Esophagus (tissue), 2 donors: ENCODE results near the gene HEBP2. TPM values are rescaled to one million over a fixed set of nuclear protein-coding genes. Genes with fewer than 3 reads are reported as not detected.

ENCODE experiments used
- H3K27ac ChIP-seq, 2 donors: one replicate each; pipeline ENCODE4 v1.5.1; 2013; ENCODE audit warnings: low read depth in 2 of 2, mild to moderate bottlenecking in 2 of 2, inconsistent platforms in 1 of 2, low read length in 1 of 2, moderate library complexity in 1 of 2
- H3K27me3 ChIP-seq, 2 donors: one replicate each; pipeline ENCODE4 v1.6.1; 2013; ENCODE audit warnings: low read length in 2 of 2, control low read depth in 1 of 2, mild to moderate bottlenecking in 1 of 2; ENCODE audit not compliant: insufficient read depth in 2 of 2, control insufficient read depth in 1 of 2
- H3K36me3 ChIP-seq, 2 donors: one replicate each; pipeline ENCODE4 v1.6.1; 2013; ENCODE audit warnings: low read length in 1 of 2; ENCODE audit not compliant: control insufficient read depth in 2 of 2, insufficient read depth in 2 of 2
- H3K4me1 ChIP-seq, 2 donors: one replicate each; pipeline ENCODE4 v1.6.1; 2013; ENCODE audit warnings: low read length in 1 of 2; ENCODE audit not compliant: control insufficient read depth in 2 of 2, insufficient read depth in 2 of 2
- H3K4me3 ChIP-seq, 2 donors: one replicate each; pipeline ENCODE4 v1.5.1; 2013; ENCODE audit warnings: low read length in 2 of 2, mild to moderate bottlenecking in 2 of 2, low read depth in 1 of 2, moderate library complexity in 1 of 2
- H3K9me3 ChIP-seq, 2 donors: one replicate each; pipeline ENCODE4 v1.6.1; 2013; ENCODE audit warnings: mild to moderate bottlenecking in 2 of 2, low read depth in 1 of 2, low read length in 1 of 2, moderate library complexity in 1 of 2; ENCODE audit not compliant: control insufficient read depth in 2 of 2, insufficient read depth in 1 of 2
- WGBS, 2 donors: extraction: QIAGEN DNeasy Blood & Tissue Kit; methylation state at CpG; one replicate each; pipeline ENCODE4 v1.1.7; 2013; 5-methylcytosine and 5-hydroxymethylcytosine counted together
- polyA plus RNA-seq, 2 donors: library from polyadenylated mRNA; stranded (reverse); fragments of 200-250 nt; gene quantifications; one replicate each; pipeline ENCODE4 v1.2.3, GENCODE V29; 2013
- donor health status: healthy with polysubstance abuse.
- donor health status: Bipolar disorder and iron deficiency.

The HEBP2 gene
- polyA plus RNA-seq, 2 donors, result 66.4 to 70.5 TPM

DNA sequence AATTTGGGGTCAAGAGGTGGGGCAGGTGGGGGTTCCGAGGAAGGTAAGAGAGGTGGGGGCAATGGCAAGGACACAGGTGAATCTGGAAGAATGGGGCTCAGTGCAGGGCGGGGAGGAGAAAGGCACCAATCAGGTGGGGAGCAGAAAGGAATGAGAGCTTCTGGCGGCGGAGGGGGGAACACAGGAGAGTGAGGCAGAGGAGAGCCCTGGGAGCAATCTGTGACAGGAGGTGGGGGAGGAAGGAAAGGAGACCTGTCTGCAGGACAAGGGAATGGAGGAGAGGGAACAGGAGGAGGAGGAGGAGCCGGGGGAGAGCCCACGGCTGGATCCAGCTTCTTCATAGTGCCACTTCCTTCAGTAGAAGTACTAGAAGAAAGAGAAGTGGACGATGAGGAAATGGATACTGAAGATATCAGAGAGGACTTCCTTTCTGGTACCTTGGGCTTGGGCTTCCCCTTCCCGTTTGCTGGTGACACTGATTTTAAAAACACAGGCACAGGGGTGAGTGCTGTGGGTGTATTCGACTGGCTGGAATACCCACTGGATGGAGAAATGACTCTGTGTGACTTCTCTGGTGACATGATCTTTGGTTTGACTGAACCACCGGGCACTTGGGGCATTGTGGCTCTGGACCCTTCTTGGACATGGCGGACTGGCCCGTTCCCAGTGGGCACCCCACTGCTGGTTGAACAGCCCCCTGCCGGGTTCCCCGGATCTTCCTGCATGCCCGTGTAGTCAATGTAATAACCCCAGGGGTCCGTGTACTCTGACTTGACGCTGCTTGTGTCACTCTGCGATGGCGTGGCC lies 27.4 kb downstream of the HEBP2 start:
- H3K9me3 ChIP-seq, result no peaks in the 10 kb centered on the region
- no peak overlapping the region for H3K4me3 ChIP-seq
- WGBS, 2 donors, result 84 to 87% methylated on average over 19 of the region's 19 CpGs
- peaks cover 10% of the 10 kb centered on the region in 2 donors for H3K36me3 ChIP-seq
- no peaks in the 10 kb centered on the region for H3K27me3 ChIP-seq
- no peak overlapping the region for H3K27ac ChIP-seq
- no peaks in the 10 kb centered on the region for H3K4me1 ChIP-seq

DNA sequence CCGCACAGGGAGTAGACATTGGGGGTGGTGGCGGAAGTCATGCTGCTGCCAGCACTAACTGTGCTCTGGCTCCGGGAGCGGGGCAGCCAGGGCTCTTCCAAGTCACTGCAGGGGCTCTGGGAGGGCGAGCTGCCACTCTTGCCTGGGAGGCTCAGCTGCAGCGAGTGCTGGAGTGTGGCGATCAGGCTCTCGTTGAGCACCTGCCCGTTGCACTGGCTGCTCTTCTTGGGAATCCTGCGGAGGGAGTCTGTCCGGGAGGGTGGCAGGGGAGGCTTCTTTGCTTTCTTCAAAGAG lies 28.0 kb downstream of the HEBP2 start:
- Histone ChIP-seq H3K4me1 (no peaks in the 10 kb centered on the region), H3K4me3 (no peak overlapping the region), H3K9me3 (no peaks in the 10 kb centered on the region), H3K36me3 (peaks cover 8 to 10% of the 10 kb centered on the region in 2 donors), H3K27ac (no peak overlapping the region), H3K27me3 (no peaks in the 10 kb centered on the region)
- WGBS, 2 donors, result 94 to 95% methylated on average over 11 of the region's 11 CpGs

DNA sequence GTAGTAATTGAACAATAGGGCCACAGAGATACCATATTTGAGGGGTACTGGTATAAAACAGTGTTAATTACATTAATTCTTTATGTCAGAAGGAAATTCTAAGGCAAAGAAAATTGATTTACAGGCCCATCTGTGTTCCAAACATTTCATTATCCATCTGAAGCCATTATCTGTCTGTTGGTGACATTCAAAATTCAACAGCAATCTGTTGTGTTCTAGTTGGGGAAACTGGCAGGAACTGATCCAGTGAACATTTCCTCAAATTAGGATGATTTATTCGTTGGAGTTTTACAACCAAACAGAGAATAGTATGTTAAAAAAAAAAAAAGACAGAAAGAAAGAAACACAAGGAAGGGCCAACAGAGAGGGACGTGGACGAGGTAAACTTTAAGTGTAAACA lies 30.1 kb downstream of the HEBP2 start:
- 75 to 81% methylated on average over 3 of the region's 3 CpGs for WGBS, 2 donors
- H3K4me1 ChIP-seq, result no peaks in the 10 kb centered on the region
- no peaks in the 10 kb centered on the region for H3K27me3 ChIP-seq
- H3K27ac ChIP-seq, result no peak overlapping the region
- no peaks in the 10 kb centered on the region for H3K9me3 ChIP-seq
- H3K4me3 ChIP-seq, result no peak overlapping the region
- H3K36me3 ChIP-seq, result peaks cover 8 to 10% of the 10 kb centered on the region in 2 donors

DNA sequence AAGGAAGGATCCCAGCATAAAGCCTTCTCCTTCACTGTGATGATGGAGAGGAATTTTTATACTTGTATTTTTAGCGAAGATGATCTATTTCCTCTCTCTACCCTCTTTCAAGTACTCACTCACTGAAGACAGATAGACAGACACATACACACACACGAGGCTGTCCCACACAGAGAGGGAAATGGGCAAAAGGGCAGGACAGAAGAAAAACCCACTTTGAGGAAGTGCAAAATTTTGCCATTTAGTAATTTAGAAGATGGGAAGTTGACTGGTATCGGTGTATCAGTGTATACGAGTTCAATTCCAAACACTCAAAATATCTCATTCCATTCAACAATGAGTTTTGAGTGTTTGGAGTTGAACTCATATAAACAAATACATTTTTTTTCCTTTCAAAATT lies 30.9 kb downstream of the HEBP2 start:
- 79 to 82% methylated on average over 4 of the region's 4 CpGs for WGBS, 2 donors

DNA sequence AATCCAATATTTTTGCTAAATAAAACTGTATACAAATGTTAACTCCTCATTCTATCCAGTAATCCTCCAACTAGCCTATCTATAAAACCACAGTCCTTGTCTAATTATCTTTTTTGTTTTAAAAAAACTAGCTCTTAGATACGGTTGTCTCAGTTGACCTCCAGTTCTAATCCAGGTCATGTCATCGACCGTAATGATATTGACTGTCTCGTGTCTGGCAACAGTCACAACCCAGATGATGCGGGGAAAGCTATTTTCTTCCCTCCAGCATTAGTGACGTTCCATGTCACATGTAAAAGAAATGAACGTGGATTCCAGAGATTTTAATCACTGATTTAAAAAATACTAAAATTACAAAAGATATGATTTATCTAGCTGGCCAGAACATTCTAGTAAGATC lies 35.5 kb downstream of the HEBP2 start:
- 86 to 91% methylated on average over 7 of the region's 7 CpGs for WGBS, 2 donors
- Histone ChIP-seq H3K27ac (no peak overlapping the region), H3K4me3 (no peak overlapping the region), H3K27me3 (no peaks in the 10 kb centered on the region), H3K4me1 (no peaks in the 10 kb centered on the region), H3K36me3 (peaks cover 2 to 3% of the 10 kb centered on the region in 2 donors), H3K9me3 (no peaks in the 10 kb centered on the region)

More for the DNA sequence above, 30.9 kb downstream of the HEBP2 start:
- Histone ChIP-seq H3K36me3 (peaks cover 8 to 10% of the 10 kb centered on the region in 2 donors), H3K27me3 (no peaks in the 10 kb centered on the region), H3K4me3 (no peak overlapping the region), H3K27ac (no peak overlapping the region), H3K9me3 (no peaks in the 10 kb centered on the region), H3K4me1 (no peaks in the 10 kb centered on the region)

DNA sequence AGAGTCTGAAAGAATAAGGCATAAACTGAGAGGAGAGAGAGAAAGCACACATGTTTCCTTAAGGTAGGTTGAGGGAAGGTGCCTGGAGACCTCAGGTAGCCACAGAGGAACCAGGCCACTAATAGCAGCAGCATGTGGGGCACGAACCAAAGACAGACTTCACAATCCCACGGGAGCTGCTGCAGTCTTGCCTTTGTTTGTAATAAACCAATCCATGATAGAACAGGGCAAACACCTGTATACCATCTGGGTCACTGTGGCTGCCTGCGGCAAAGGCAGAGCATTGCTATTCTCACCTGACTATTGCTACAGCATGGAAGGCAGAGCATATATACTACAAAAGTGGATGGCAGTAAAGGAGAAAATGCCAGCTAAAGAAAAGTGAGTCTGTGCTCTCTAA lies 36.3 kb downstream of the HEBP2 start:
- H3K27ac ChIP-seq, result no peak overlapping the region
- H3K27me3 ChIP-seq, result no peaks in the 10 kb centered on the region
- no peaks in the 10 kb centered on the region for H3K9me3 ChIP-seq
- no peaks in the 10 kb centered on the region for H3K4me1 ChIP-seq
- peaks cover 0 to 2% of the 10 kb centered on the region in 2 donors for H3K36me3 ChIP-seq
- no peak overlapping the region for H3K4me3 ChIP-seq
- 62 to 84% methylated on average over 3 of the region's 3 CpGs for WGBS, 2 donors

DNA sequence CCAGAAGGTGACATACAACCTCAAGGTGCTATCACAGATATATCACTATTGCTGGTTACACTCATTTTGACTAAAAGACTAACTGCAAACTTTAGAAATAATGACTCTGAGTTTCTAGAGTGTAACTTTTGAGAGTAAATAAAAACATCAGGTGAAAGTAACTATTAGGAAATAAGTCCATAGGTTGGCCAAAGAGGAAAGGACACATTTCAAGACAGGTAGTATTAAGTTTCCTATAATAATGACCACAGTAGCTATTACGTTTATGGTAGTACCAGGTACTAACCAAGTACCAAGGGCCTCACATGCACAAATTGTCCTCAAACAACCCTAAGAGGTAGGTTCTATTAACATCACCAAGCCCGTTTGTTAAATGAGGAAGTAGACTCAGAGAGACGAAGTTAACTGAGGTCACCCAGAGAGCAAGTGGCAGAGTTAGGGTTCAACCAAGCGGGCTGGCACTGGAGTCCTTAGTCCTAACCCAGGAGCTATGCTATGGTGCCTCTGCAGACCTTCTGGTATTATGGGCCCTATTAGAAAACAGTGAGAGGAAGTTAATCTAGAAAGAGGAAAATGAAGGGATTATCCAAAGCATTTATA lies 36.8 kb downstream of the HEBP2 start:
- Histone ChIP-seq H3K4me1 (no peaks in the 10 kb centered on the region), H3K9me3 (no peaks in the 10 kb centered on the region), H3K36me3 (peaks cover 0 to 2% of the 10 kb centered on the region in 2 donors), H3K4me3 (no peak overlapping the region), H3K27ac (no peak overlapping the region), H3K27me3 (no peaks in the 10 kb centered on the region)
- WGBS, 2 donors, result 84 to 88% methylated on average over 4 of the region's 4 CpGs

DNA sequence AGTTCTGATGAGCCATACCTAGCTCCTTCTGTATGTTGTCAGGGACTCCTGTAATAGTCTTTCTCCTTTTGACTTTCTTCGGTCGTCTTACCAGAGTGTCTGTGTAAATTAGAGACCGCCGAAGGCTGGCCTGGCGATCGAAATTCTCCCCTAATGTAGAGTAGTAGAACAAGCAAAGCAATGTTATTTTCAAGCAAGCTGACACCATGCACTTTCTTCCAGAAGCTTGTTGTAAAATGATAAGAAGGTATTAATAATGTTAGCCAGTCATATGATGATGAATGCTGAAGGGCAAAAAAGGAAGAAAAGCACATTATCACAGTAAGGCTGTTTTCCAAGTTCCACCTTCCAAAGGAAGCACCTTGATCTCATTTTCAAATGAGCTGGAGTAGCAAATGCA lies 37.9 kb downstream of the HEBP2 start:
- H3K36me3 ChIP-seq, result peaks cover 0 to 2% of the 10 kb centered on the region in 2 donors
- no peak overlapping the region for H3K27ac ChIP-seq
- H3K27me3 ChIP-seq, result no peaks in the 10 kb centered on the region
- H3K4me1 ChIP-seq, result no peaks in the 10 kb centered on the region
- 92 to 94% methylated on average over 6 of the region's 6 CpGs for WGBS, 2 donors
- no peak overlapping the region for H3K4me3 ChIP-seq
- H3K9me3 ChIP-seq, result no peaks in the 10 kb centered on the region

DNA sequence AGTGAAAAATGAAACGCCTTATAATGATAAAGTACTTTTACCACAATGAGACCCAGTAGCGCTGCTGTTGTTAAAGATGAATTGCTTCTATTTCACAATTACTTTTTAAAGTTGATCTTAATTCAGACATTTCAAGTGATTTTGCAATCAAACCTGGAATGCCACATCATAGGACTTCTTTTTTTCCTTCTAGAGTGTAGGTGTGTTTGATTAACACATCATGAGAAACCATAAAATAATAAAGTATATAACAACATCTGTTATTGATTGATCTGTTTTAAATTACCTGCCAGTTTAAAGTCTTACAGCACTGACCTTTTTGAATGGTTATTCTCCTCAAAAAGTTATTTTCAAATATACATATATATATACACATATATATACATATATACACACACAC lies 38.6 kb downstream of the HEBP2 start:
- Histone ChIP-seq H3K4me3 (no peak overlapping the region), H3K27me3 (no peaks in the 10 kb centered on the region), H3K36me3 (peaks cover 0 to 2% of the 10 kb centered on the region in 2 donors), H3K4me1 (no peaks in the 10 kb centered on the region), H3K9me3 (no peaks in the 10 kb centered on the region), H3K27ac (no peak overlapping the region)
- WGBS, 2 donors, result 70 to 88% methylated on average over 2 of the region's 2 CpGs

DNA sequence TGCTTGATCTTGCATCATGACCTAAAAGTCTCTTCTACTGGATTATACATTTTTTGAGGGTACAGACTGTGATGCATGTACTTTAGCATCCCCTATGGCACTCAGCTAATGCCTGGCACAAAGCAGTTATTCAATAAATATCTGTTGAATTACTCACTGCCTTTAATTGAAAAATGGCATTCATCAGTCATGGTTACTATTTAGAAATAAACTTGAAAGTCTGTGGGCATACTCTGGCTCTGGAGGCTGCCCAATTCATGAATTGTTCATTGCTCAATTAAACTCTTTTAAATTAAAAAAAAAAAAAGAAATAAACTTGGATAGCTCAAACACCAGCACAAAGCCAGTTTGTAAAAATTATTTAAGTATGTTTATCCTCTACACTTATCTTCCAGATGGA lies 40.0 kb downstream of the HEBP2 start:
- no peak overlapping the region for H3K4me3 ChIP-seq
- H3K9me3 ChIP-seq, result no peaks in the 10 kb centered on the region
- H3K36me3 ChIP-seq, result peaks cover 0 to 2% of the 10 kb centered on the region in 2 donors
- no peak overlapping the region for H3K27ac ChIP-seq
- H3K27me3 ChIP-seq, result no peaks in the 10 kb centered on the region
- no peaks in the 10 kb centered on the region for H3K4me1 ChIP-seq
